ENCODE measurements around the gene XPO1. TPM values are rescaled to one million over a fixed set of nuclear protein-coding genes. Genes with fewer than 3 reads are reported as not detected.
A peak's percentile ranks its signal among the peaks of the same experiment; 100 is the strongest.
"Not testable (repeated sequence)": the region's sequence is repeated elsewhere in the genome, so short reads cannot be mapped to it uniquely, and the experiment has no call there.

The XPO1 gene
- total RNA-seq, 3 donors from 2014 or later (not counting 1 experiment from before 2014, with no cell fraction given) = 120 to 157 (median 137) TPM

DNA sequence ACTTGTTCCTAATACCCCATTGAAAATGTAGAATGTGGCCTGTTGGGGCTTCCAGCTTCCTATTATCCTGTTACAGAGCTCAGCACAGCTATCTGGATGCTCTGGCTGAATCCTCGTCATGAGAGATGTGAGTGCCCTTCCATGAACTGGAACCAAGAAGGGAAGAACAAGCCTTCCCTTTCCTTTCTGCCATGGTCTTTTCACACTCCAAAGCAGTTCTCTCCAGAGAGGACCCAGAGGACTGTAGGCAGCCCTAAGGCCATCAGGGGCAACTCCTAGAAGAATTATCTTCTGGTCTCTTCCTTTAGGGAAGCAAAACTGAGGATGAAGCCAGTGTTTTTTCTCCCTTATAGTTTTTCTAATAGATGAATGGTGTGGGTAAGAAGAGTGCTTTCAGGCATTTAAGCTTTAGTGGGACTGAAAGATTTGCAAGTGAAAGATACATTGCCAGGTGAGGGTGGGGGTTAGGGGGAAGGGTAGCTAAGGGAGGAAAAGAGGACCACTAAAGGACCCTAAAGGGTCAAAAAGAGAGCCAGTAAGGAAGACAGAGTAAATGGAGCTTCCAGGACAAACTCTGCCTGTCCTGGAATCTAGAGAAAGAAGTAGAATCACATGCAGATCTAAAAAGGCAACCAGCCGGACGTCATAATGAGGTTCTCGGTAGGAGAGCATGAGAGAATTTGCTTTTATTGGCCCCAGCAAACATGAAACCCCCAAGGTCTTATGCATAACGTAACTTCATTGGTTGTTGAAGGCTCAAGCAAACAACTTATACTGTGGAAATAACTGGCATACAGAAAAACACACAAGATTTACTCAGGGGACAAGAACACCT is 12.4 kb upstream of the XPO1 start:
- ATAC-seq (no peak), DNase-seq (no peak)
- 94% methylated on average over 5 of the region's 5 CpGs for WGBS (ENCODE audit: insufficient coverage)
- H3K9me3 Mint-ChIP-seq = no peaks in the 10 kb centered on the region
- H3K9me3 ChIP-seq (ENCODE audit: control insufficient read depth, insufficient read depth, low read length) = no peaks in the 10 kb centered on the region
- TF ChIP-seq, protein P1, sequence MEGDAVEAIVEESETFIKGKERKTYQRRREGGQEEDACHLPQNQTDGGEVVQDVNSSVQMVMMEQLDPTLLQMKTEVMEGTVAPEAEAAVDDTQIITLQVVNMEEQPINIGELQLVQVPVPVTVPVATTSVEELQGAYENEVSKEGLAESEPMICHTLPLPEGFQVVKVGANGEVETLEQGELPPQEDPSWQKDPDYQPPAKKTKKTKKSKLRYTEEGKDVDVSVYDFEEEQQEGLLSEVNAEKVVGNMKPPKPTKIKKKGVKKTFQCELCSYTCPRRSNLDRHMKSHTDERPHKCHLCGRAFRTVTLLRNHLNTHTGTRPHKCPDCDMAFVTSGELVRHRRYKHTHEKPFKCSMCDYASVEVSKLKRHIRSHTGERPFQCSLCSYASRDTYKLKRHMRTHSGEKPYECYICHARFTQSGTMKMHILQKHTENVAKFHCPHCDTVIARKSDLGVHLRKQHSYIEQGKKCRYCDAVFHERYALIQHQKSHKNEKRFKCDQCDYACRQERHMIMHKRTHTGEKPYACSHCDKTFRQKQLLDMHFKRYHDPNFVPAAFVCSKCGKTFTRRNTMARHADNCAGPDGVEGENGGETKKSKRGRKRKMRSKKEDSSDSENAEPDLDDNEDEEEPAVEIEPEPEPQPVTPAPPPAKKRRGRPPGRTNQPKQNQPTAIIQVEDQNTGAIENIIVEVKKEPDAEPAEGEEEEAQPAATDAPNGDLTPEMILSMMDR (IDR thresholded peaks at IDR 0.05) = no peak
- no peak overlapping the region for H3K27ac ChIP-seq (ENCODE audit: low read length)
- no peaks in the 10 kb centered on the region for H3K4me1 Mint-ChIP-seq
- no peak overlapping the region for H3K4me3 Mint-ChIP-seq
- intact Hi-C loops (cut with micrococcal nuclease) = no loop called here
- no peaks in the 10 kb centered on the region for H3K27me3 ChIP-seq (ENCODE audit: control insufficient read depth, insufficient read depth, low read length)
- H3K27me3 Mint-ChIP-seq (ENCODE audit: low read depth in 2 of 2) = no peaks in the 10 kb centered on the region
- H3K4me1 ChIP-seq (ENCODE audit: control insufficient read depth, insufficient read depth, low read length) = no peaks in the 10 kb centered on the region
- no peaks in the 10 kb centered on the region for H3K36me3 ChIP-seq (ENCODE audit: control insufficient read depth, insufficient read depth, low read length)
- H3K36me3 Mint-ChIP-seq = no peaks in the 10 kb centered on the region
- no peak overlapping the region for H3K27ac Mint-ChIP-seq
- H3K4me3 ChIP-seq (ENCODE audit: low read length) = no peak overlapping the region

GRCh38 chr2:61549546-61549945 is 11.4 kb upstream of the XPO1 start:
- intact Hi-C loops (cut with micrococcal nuclease) = no loop called here
- ATAC-seq (no peak), DNase-seq (no peak)
- Mint-ChIP-seq H3K36me3 (no peaks in the 10 kb centered on the region), H3K4me3 (no peak overlapping the region), H3K4me1 (no peaks in the 10 kb centered on the region), H3K27ac (no peak overlapping the region), H3K9me3 (no peaks in the 10 kb centered on the region), H3K27me3 (ENCODE audit: low read depth in 2 of 2) (no peaks in the 10 kb centered on the region)
- TF ChIP-seq, protein P1 (IDR thresholded peaks at IDR 0.05) = no peak
- H3K27ac ChIP-seq (ENCODE audit: low read length) = no peak overlapping the region
- H3K4me1 ChIP-seq (ENCODE audit: control insufficient read depth, insufficient read depth, low read length) = no peaks in the 10 kb centered on the region
- H3K9me3 ChIP-seq (ENCODE audit: control insufficient read depth, insufficient read depth, low read length) = no peaks in the 10 kb centered on the region
- H3K36me3 ChIP-seq (ENCODE audit: control insufficient read depth, insufficient read depth, low read length) = no peaks in the 10 kb centered on the region
- H3K4me3 ChIP-seq (ENCODE audit: low read length) = no peak overlapping the region
- no peaks in the 10 kb centered on the region for H3K27me3 ChIP-seq (ENCODE audit: control insufficient read depth, insufficient read depth, low read length)
- WGBS (ENCODE audit: insufficient coverage) = 93% methylated on average over 2 of the region's 2 CpGs

DNA sequence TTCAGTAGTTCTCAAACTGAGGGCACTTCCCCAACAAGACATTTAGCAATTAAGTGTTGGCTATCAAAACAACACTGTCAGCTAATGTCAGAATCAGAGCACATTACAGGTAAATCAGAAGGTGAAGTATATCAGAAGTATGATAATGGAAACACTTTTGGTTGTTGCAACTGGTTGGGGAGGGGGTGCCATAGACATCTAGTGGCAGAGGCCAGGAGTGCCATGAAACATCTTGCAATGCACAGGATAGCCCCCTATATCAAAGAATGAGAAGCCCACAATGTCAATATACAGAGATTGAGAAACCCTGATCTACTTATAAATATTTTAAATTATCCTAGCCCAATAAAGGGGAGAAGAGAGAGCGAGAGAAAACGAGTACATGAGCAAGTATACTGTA is 4.9 kb upstream of the XPO1 start:
- Mint-ChIP-seq H3K36me3 (no peaks in the 10 kb centered on the region), H3K4me1 (peaks cover 10 to 13% of the 10 kb centered on the region in 2 donors), H3K9me3 (no peaks in the 10 kb centered on the region), H3K27ac (no peak overlapping the region), H3K27me3 (ENCODE audit: low read depth in 2 of 2) (no peaks in the 10 kb centered on the region), H3K4me3 (no peak overlapping the region)
- no CpG with 5 or more reads among the region's 2 CpGs for WGBS (ENCODE audit: insufficient coverage)
- Histone ChIP-seq H3K36me3 (ENCODE audit: control insufficient read depth, insufficient read depth, low read length) (no peaks in the 10 kb centered on the region), H3K9me3 (ENCODE audit: control insufficient read depth, insufficient read depth, low read length) (no peaks in the 10 kb centered on the region), H3K4me1 (ENCODE audit: control insufficient read depth, insufficient read depth, low read length) (peaks cover 8% of the 10 kb centered on the region), H3K27ac (ENCODE audit: low read length) (no peak overlapping the region), H3K4me3 (ENCODE audit: low read length) (no peak overlapping the region), H3K27me3 (ENCODE audit: control insufficient read depth, insufficient read depth, low read length) (no peaks in the 10 kb centered on the region)
- ATAC-seq (no peak), DNase-seq (peak in 1 of 2 donors; percentile 37)
- TF ChIP-seq, protein P1 (IDR thresholded peaks at IDR 0.05) = no peak
- intact Hi-C loops (cut with micrococcal nuclease) = no loop called here

DNA sequence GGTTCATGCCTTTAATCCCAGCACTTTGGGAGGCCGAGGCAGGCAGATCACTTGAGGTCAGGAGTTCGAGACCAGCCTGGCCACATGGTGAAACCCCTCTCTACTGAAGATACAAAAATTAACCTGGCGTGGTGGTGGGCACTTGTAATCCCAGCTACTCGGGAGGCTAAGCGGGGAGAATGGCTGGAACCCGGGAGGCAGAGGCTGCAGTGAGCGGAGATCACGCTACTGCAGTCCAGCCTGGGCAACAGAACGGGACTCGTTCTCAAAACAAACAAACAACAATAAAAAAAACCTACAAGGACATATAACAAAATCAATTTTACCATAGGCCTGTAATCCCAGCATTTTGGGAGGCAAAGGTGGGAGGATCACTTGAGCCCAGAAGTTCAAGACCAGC is 2.0 kb upstream of the XPO1 start:
- H3K36me3 Mint-ChIP-seq; H3K27ac ChIP-seq (ENCODE audit: low read length); intact Hi-C loops (cut with micrococcal nuclease); H3K4me3 ChIP-seq (ENCODE audit: low read length); ATAC-seq; H3K9me3 ChIP-seq (ENCODE audit: control insufficient read depth, insufficient read depth, low read length); H3K36me3 ChIP-seq (ENCODE audit: control insufficient read depth, insufficient read depth, low read length); DNase-seq; H3K27ac Mint-ChIP-seq; H3K4me3 Mint-ChIP-seq; H3K27me3 ChIP-seq (ENCODE audit: control insufficient read depth, insufficient read depth, low read length); H3K27me3 Mint-ChIP-seq (ENCODE audit: low read depth in 2 of 2); H3K9me3 Mint-ChIP-seq: not testable (repeated sequence)
- 97% methylated on average over 10 of the region's 10 CpGs for WGBS (ENCODE audit: insufficient coverage)
- peaks cover 31 to 35% of the 10 kb centered on the region in 2 donors for H3K4me1 Mint-ChIP-seq
- peaks cover 10% of the 10 kb centered on the region for H3K4me1 ChIP-seq (ENCODE audit: control insufficient read depth, insufficient read depth, low read length)

All from natural killer cell (primary cell).